Calu3 (cell line): Measurements from ENCODE around the gene STX1A. TPM values are rescaled to one million over a fixed set of nuclear protein-coding genes. Genes with fewer than 3 reads are reported as not detected.

Experiments used
- BruUV-seq: library from RNA; stranded (reverse); fragments of 400-500 nt; replicated peaks from 2 replicates; lab custom pipeline; 2021; lab: Mats Ljungman, UMichigan
- CTCF ChIA-PET: fragments of 300-600 bp; sonication (Branson Sonifier 250); formaldehyde crosslinking; loops from one replicate; lab custom pipeline; 2022; ENCODE audit warnings: antibody characterized with exemption; lab: Charles Lee
- DNase-seq: peaks from one replicate; pipeline ENCODE4 v3.0.0; 2022
- H3K27ac Mint-ChIP-seq: one replicate; pipeline ENCODE4 v1.8.0; 2022; ENCODE audit warnings: mixed read lengths; ENCODE audit not compliant: unreplicated experiment
- H3K27me3 Mint-ChIP-seq: one replicate; pipeline ENCODE4 v1.8.0; 2022; ENCODE audit warnings: mixed read lengths; ENCODE audit not compliant: unreplicated experiment
- H3K36me3 Mint-ChIP-seq: one replicate; pipeline ENCODE4 v1.8.0; 2022; ENCODE audit warnings: mild to moderate bottlenecking, moderate library complexity, mixed read lengths; ENCODE audit not compliant: insufficient read depth, unreplicated experiment
- H3K4me1 Mint-ChIP-seq: one replicate; pipeline ENCODE4 v1.8.0; 2022; ENCODE audit warnings: mild to moderate bottlenecking, low read depth, mixed read lengths; ENCODE audit not compliant: unreplicated experiment
- H3K4me3 Mint-ChIP-seq: one replicate; pipeline ENCODE4 v1.8.0; 2022; ENCODE audit warnings: mild to moderate bottlenecking, low read depth, moderate library complexity, mixed read lengths; ENCODE audit not compliant: unreplicated experiment
- H3K9me3 Mint-ChIP-seq: one replicate; pipeline ENCODE4 v1.8.0; 2022; ENCODE audit warnings: low read depth, mixed read lengths; ENCODE audit not compliant: unreplicated experiment
- CTCF ChIP-seq: fragments of 200-600 bp; IDR thresholded peaks from one replicate; pipeline ENCODE4 v1.8.0; 2022; ENCODE audit warnings: antibody characterized with exemption; ENCODE audit not compliant: unreplicated experiment
- intact Hi-C: fragments of 100-400 bp; cut with micrococcal nuclease; formaldehyde crosslinking; loops from one replicate; pipeline ENCODE4 v1.10.0; 2022; ENCODE audit not compliant: unreplicated experiment
- total RNA-seq: library from RNA; stranded (reverse); gene quantifications from 2 replicates; pipeline ENCODE4 v1.2.3, GENCODE V29; 2022

The STX1A gene
- total RNA-seq, 1 experiment from 2014 or later: 26.1 TPM

GRCh38 chr7:73740212-73740611 is 20.7 kb upstream of the STX1A start:
- CTCF ChIA-PET: no interaction called here
- no TSS peak for BruUV-seq
- no peak for TF ChIP-seq CTCF
- DNase-seq: no peak
- intact Hi-C loops: no loop called here
- Mint-ChIP-seq H3K4me1 (peaks cover 39% of the 10 kb centered on the region), H3K4me3 (no peak overlapping the region), H3K27me3 (no peaks in the 10 kb centered on the region), H3K36me3 (peaks cover 82% of the 10 kb centered on the region), H3K27ac (peak overlapping the region; percentile 30), H3K9me3 (no peaks in the 10 kb centered on the region)

GRCh38 chr7:73739387-73739767 is 19.9 kb upstream of the STX1A start:
- H3K27me3 Mint-ChIP-seq: no peaks in the 10 kb centered on the region
- peak overlapping the region; percentile 90 for H3K4me3 Mint-ChIP-seq
- H3K27ac Mint-ChIP-seq: peak overlapping the region; percentile 99
- peaks cover 45% of the 10 kb centered on the region for H3K4me1 Mint-ChIP-seq
- no peak for TF ChIP-seq CTCF
- H3K9me3 Mint-ChIP-seq: no peaks in the 10 kb centered on the region
- no peak for DNase-seq
- BruUV-seq: TSS peak; percentile 66
- H3K36me3 Mint-ChIP-seq: peaks cover 82% of the 10 kb centered on the region
- CTCF ChIA-PET: interaction anchor here (1.0 to 1.5 kb wide), 3 partner anchors 30 to 90 kb away, joined by 3 to 4 read pairs (median 3); partner anchors contain the start of gene CLDN3
- intact Hi-C loops: no loop called here

GRCh38 chr7:73738612-73739386 is 19.3 kb upstream of the STX1A start, which contains the start of gene ABHD11:
Gene ABHD11, minus strand, starts transcription at chr7:73738802. Its CDS starts 32 bp downstream, at chr7:73738770.
- peak; percentile 96 for DNase-seq
- intact Hi-C loops: no loop called here
- H3K27ac Mint-ChIP-seq: peak within 1 kb of the TSS; percentile 99
- peaks cover 45% of the 10 kb centered on the region for H3K4me1 Mint-ChIP-seq
- no peak for TF ChIP-seq CTCF
- H3K27me3 Mint-ChIP-seq: no peaks in the 10 kb centered on the region
- CTCF ChIA-PET: interaction anchor here (0.6 to 1.5 kb wide), 10 partner anchors 23 to 823 kb away, joined by 3 to 5 read pairs (median 4); partner anchors contain the start of gene CLDN3
- H3K36me3 Mint-ChIP-seq: peaks cover 80% of the 10 kb centered on the region
- peak within 1 kb of the TSS; percentile 90 for H3K4me3 Mint-ChIP-seq
- H3K9me3 Mint-ChIP-seq: no peaks in the 10 kb centered on the region
- BruUV-seq: no TSS peak

GRCh38 chr7:73738220-73738611 is 18.7 kb upstream of the STX1A start:
- intact Hi-C loops: no loop called here
- Mint-ChIP-seq H3K36me3 (peaks cover 77% of the 10 kb centered on the region), H3K27ac (peak overlapping the region; percentile 94), H3K4me3 (peak overlapping the region; percentile 90), H3K27me3 (no peaks in the 10 kb centered on the region), H3K4me1 (peaks cover 39% of the 10 kb centered on the region), H3K9me3 (no peaks in the 10 kb centered on the region)
- no peak for TF ChIP-seq CTCF
- peak; percentile 53 for DNase-seq
- BruUV-seq: no TSS peak
- CTCF ChIA-PET: interaction anchor here (0.6 to 1.5 kb wide), 9 partner anchors 23 to 823 kb away, joined by 3 to 5 read pairs (median 4); partner anchors contain the start of gene CLDN3
